ENCODE results near the gene ADGRV1.
"Not testable (repeated sequence)": the region's sequence is repeated elsewhere in the genome, so short reads cannot be mapped to it uniquely, and the experiment has no call there.

ADGRV1 gene

GRCh38 chr5:91032125-91032524 lies 473.5 kb downstream of the ADGRV1 start:
- DNase-seq (ENCODE audit: low spot score): no peak

DNA sequence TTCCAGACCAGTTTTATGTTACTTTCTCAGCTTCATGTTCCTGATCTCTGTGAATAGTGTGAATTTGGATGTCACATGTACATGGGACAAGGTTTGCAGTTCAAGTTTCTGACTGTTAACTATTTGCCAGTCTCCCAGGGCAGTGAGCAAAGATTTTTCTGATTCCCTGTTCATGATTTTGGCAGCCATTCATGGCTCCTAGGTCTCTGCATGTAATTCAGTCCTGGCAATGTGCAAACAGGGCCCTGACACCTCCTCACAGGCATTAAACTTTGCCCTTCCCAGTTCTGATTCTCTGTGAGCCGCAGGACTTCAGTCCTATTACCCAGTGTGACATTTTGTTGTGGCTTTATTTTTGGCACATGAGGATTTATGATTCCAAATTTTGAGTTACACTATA lies 474.8 kb downstream of the ADGRV1 start:
- no peak for DNase-seq (ENCODE audit: low spot score)

GRCh38 chr5:91038180-91038808 lies 479.7 kb downstream of the ADGRV1 start:
- no peak for DNase-seq (ENCODE audit: low spot score)

- not testable (repeated sequence) for DNase-seq (ENCODE audit: low spot score)
Measured at GRCh38 chr5:91041132-91041531, 482.5 kb downstream of the ADGRV1 start.

GRCh38 chr5:91042247-91042935 lies 483.8 kb downstream of the ADGRV1 start:
- DNase-seq (ENCODE audit: low spot score): no peak

GRCh38 chr5:91042936-91043255 lies 484.3 kb downstream of the ADGRV1 start:
- no peak for DNase-seq (ENCODE audit: low spot score)

DNA sequence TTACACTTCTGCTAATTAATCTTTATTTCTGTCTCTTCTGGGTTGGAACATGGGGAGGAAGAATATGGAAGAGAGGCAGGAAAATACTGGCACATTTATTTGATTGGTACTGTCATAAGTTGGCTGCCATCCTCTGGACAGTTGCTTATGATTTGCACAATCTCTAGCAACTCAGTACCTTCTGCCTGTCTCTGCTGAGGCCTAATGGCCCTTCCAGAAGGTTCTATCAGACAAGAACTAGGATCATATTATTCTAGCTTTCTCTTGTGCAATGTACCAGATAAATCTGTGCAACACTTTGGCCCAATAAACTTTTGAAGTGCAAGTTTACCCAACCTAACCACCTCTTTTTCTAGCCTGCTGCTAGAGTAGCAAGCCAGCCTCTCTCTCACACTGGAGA lies 489.5 kb downstream of the ADGRV1 start:
- DNase-seq (ENCODE audit: low spot score): no peak

GRCh38 chr5:91049112-91049511 lies 490.5 kb downstream of the ADGRV1 start:
- DNase-seq (ENCODE audit: low spot score): no peak

DNA sequence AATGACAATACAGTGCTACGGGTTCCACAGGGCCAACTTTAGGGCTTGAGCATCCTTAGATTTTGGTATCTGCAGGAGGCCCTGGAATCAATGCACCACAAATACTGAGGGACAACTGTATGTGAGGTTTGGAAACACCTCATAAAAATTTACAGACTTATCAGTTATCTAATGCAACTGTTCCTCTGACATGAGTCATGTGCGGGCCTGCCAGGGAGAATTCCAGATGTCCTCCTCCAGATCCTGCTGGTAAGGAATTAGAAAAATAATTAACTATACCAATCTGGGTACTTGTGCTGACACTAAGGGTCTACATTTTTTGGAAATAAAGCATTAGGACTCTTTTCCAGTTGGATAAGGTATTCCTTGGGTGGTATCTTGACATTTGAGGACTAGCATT lies 491.2 kb downstream of the ADGRV1 start:
- peak; percentile 57 for DNase-seq (ENCODE audit: low spot score)

- not testable (repeated sequence) for DNase-seq (ENCODE audit: low spot score)
Measured at GRCh38 chr5:91052411-91052810, 493.8 kb downstream of the ADGRV1 start.

- DNase-seq (ENCODE audit: low spot score): peak; percentile 10
Measured at GRCh38 chr5:91052977-91053740, 494.6 kb downstream of the ADGRV1 start.

DNA sequence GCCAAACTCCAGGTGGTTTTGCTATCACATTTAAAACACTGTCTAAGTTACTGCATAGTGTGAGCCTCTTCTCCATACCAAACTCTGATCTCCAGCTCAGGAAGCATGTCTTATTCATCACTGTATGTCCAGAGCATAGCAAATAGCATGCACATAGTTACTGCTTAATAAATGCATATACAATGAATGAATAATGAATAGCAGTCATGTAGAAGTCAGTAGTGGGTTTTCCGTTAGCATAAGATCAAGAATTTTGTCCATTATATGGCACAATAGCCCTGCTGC lies 495.1 kb downstream of the ADGRV1 start:
- no peak for DNase-seq (ENCODE audit: low spot score)

- DNase-seq (ENCODE audit: low spot score): no peak
Measured at GRCh38 chr5:91058155-91058554, 499.6 kb downstream of the ADGRV1 start.

- no peak for DNase-seq (ENCODE audit: low spot score)
Measured at GRCh38 chr5:91058575-91058974, 500.0 kb downstream of the ADGRV1 start.

DNA sequence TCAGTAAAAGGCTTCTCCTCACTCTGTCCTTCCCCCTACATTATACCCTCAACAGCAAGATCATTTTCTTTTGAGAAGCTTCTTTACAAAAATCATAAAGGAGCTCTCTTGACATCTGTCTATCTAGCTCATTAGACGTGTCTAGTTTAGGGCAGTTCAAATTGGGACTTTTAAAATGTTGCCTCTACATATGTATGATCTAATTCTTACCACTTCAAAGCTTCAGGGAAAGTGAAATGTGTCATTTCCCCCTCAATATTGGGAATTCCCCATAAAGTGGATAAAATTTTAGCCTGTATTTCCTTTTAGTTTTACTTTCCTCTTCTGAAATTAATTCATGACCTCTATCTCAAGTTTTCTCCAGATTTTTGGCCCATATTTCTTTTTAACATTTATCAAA lies 500.8 kb downstream of the ADGRV1 start:
- no peak for DNase-seq (ENCODE audit: low spot score)

GRCh38 chr5:91061094-91061493 lies 502.5 kb downstream of the ADGRV1 start:
- no peak for DNase-seq (ENCODE audit: low spot score)

GRCh38 chr5:91061946-91062562 lies 503.5 kb downstream of the ADGRV1 start:
- DNase-seq (ENCODE audit: low spot score): no peak

- DNase-seq (ENCODE audit: low spot score): peak; percentile 18
Measured at GRCh38 chr5:91063098-91063690, 504.6 kb downstream of the ADGRV1 start.

DNA sequence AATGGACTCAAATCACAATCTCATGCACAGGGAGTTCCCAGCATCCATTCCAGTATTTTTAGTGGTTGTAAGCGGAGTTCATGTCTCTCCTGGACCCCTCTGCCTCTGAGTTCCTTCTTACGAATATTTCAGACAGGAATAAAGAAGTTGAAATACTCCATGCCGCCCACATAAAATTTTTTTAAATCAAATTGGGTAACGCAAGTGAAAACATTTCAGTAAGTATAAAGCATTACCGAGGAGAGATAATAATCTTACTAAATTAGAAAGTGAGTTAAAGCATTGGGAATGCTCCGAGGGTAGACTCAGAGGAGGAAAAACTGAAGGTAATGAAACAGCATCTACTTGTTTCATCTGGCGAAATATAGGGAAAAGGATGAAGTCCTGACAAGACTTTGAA lies 506.9 kb downstream of the ADGRV1 start:
- no peak for DNase-seq (ENCODE audit: low spot score)

- no peak for DNase-seq (ENCODE audit: low spot score)
Measured at GRCh38 chr5:91069364-91069763, 510.8 kb downstream of the ADGRV1 start.

- DNase-seq (ENCODE audit: low spot score): no peak
Measured at GRCh38 chr5:91070761-91071550, 512.4 kb downstream of the ADGRV1 start.

GRCh38 chr5:91072881-91073280 lies 514.3 kb downstream of the ADGRV1 start:
- peak; percentile 51 for DNase-seq (ENCODE audit: low spot score)
